Inflammatory macrophage (primary cell): ENCODE data around the gene TPT1.
"Not testable (repeated sequence)": the region's sequence is repeated elsewhere in the genome, so short reads cannot be mapped to it uniquely, and the experiment has no call there.

Experiments
- DNase-seq, 2 donors: peaks; one replicate each; pipeline ENCODE4 v3.0.0-alpha.2; 2020 to 2022

Gene TPT1

DNA sequence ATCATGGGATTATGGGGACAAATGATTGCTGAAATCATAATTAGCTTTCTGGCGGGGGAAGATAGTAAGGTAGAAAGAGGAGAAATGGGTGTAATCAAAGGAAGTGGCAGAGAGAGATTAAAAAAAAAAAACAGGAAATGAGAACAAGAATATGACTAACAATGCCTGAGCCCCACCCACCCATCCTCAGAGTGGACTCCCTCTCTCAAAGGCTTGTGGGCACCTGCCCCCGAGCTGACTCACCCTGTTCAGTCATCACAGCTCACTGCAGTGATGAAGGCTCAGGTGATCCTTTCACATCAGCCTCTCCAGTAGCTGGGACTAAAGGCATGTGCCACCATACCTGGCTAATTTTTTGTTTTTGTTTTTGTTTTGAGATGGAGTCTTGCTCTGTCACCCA lies 26.4 kb upstream of the TPT1 start:
- peak; percentile 74 to 89 for DNase-seq

DNA sequence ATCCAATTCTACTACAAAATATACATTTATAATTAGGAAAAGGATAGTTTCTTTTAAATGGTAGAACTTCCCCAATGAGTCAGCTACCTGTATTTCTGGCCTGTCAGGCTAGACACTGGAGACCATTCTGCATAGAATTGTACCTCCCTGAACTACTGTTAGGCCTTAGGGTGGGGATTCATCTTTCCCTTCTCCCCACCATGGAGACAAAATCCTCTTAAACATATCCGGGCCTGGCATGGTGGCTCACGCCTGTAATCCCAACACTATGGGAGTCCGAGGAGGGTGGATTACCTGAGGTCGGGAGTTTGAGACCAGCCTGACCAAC lies 24.5 kb upstream of the TPT1 start:
- no peak for DNase-seq

DNA sequence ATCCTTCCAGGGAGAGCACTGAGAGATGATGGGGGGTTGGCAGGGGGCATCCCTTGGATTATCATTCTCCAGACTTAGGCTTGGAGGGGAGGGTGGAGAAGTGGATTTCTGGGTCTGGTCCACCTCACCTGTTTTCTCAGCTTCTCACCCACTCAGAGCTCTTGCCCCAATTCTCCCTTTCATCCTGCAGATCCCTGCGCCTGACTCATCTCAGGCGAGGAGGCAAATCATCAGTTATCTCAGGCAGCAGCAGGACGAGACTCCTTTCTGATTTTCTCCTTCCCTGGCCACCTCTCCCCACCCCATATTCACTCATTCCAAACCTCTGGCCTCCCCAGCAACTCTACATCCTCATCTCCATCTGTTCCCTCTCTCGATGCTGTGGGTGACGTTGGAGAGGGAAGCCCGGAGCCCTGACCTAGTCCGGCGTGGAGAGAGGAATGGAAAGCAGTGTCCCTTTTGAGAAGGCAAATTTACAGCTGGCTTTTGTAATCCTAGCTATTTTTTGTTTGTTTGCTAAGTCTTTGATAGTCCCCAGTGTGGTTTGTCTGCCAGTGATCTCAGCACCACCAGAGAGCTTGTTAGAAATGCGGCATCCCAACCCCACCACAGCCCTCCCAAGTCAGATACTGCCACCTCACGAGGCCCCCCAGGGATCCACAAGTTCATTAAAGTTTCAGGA lies 24.0 kb upstream of the TPT1 start:
- no peak for DNase-seq

DNA sequence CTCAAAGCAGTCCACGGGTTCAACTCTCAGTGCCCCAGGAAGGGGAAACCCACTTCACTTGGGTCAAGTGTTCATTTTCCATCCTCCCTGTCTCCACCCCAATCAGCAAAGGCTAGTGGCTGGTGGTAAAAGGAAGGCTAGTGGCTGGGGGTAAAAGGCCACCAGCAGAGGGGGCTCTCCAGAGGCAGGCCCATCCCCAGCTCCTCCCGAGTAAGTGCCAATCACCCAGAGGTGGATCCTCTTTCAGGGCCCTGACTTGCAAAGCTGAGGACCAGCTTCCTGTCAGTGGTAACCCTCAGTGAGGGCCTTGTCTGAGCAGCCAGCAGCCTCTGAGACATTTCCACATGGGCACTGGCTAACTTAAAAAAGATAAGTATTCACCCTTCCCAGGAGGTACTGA lies 22.0 kb upstream of the TPT1 start:
- peak in 1 of 2 donors; percentile 32 for DNase-seq

DNA sequence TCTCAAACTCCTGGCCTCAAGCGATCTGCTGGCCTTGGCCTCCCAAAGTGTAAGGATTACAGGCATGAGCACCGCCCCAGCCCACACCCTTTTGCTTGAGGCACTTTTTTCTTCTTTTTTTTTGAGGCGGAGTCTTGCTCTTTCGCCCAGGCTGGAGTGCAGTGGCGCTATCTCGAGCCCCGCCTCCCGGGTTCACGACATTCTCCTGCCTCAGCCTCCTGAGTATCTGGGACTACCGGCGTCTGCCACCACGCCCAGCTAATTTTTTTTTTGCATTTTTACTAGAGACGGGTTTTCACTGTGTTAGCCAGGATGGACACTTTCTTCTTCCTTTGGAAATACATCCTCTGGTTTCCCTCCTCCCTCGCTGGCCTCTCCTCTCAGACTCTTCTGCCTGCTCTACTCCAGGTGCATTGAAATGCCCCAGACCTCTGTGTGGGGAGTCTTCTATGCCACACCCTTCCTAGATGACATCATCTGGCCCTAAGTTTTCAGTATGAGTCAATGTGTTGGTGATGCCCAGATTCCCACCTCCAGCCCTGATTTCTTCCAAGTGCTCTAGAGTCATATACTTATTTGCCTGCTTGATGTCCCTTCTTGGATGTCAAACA lies 20.7 kb upstream of the TPT1 start:
- no peak for DNase-seq

DNA sequence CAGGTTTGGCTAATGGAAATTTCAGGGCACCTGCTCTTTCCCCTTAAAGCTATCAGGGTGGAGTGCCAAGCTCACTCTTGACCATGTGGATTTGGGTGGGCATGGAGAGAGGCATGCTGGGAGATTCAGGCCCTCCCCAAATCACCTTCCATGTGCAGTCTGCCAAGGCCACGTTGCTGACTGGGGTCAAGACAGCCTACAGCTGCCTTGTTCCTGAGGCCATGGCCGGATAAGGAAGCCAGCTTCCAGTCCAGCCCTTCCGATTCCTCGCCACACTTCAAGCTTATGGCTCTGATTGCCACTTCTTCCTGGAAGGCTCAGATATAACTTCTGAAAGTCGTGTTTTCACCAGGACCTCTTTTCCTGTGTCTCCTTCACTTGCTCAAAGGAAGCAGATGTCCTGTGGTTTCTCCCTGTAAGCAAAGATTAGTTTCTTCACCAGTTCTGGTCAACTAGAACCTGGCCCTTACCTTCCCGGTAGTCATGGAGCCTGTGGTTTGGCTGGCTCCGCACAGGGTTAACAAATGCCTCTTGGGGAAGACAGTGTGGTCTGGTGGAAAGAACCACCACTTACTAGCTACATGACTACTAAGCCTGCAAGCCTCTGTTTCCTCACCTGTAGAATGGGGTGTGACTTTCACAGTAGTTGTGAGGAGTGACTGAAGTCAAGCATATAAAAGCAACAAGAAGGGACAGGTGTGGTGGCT lies 16.1 kb upstream of the TPT1 start:
- no peak for DNase-seq

DNA sequence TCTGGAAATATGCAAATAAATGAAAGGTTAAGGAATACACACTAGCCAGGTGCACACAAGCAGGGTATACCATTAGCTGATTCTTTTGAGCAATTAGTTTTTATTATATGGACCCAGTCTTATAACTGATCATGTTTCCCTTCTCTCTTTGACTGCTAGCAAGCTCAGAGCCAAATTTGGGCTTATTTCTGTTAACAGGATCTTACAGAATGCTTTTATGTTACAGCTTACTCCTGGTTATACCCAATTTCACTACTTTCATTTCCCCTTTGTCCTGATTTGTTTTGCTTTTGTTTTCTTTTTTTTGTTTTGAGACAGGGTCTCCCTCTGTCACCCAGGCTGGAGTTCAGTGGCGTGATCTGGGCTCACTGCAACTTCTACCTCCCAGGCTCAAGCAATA lies 12.9 kb upstream of the TPT1 start:
- DNase-seq = no peak

DNA sequence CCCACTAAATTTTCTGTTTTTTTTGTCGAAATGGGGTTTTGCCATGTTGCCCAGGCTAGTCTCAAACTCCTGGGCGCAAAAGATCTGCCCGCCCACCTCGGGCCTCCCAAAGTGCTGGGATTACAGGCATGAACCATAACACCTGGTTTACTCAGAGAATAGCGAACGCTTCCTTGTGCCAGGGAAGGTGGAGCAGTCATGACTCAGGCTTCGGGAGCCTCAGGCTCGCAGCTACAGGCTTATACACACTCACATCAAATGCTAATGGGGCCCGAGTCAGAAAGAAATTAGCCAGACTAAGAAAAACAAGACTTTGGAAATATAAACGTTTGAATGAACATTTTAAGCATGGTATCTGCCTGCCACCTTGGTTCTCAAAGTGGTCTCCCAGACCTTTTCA lies 11.0 kb upstream of the TPT1 start:
- no peak for DNase-seq

DNA sequence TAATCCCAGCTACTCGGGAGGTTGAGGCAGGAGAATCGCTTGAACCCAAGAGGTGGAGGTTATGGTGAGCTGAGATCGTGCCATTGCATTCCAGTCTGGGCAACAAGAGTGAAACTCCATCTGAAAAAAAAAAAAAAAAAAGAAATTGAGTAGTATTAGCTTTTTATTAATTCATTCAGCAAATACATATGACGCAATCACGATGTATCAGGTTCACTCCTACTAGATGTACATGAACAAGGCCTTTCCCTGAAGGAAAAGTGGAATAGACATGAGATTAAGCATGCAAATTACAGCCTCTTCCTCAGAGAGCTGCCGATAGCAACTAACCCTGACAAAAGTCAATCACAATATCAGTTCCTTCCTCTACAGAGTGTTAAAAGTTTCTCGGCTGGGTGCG lies 9.2 kb upstream of the TPT1 start:
- no peak for DNase-seq

DNA sequence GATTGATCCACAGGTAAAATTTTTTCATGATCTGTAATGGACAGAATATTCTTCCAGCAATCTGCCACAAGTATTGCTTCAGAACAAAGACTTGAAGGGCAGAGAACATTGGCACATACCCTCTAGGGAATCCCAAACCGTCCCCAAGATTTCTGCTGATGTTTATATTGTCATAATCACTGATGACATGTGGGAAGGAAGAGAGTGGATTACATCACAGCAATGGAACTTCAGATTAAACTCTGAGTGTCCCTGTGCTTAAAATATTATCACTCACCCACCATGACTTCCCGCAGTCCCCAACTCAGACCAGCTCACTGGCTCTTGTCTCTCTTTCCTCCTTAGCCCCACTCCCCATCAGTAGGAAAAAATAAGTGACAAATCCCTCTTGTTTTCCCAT lies 8.5 kb upstream of the TPT1 start:
- DNase-seq = peak; percentile 42 to 55

DNA sequence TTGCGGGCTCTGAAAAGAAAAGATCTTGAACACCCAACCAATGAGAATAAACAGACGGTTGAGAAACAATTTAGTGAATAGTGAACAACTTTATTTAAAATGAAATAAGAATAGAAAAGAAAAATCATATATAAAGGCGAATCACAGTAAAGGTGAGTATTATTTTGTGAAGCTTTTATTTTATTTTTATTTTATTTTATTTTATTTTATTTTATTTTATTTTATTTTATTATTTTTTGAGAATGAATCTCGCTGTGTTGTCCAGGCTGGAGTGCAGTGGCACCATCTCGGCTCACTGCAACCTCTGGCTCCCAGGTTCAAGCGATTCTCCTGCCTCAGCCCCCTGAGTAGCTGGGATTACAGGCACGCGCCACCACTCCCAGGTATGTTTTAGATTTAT lies 3.1 kb upstream of the TPT1 start:
- DNase-seq = not testable (repeated sequence)

DNA sequence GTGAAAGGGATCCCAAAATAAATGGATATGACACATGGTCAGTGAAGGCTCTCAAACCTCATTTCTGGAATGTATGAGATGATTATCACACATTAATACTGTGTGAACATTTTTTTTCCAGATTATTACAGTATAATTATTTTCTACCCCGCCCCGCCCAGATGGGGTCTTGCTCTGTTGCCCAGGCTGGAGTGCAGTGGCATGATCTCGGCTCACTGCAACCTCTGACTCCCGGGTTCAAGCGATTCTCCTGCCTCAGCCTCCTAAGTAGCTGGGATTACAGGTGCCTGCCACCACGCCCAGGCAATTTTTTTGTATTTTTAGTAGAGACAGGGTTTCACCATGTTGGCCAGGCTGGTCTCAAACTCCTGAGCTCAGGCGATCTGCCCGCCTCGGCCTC lies 2.1 kb upstream of the TPT1 start:
- not testable (repeated sequence) for DNase-seq

DNA sequence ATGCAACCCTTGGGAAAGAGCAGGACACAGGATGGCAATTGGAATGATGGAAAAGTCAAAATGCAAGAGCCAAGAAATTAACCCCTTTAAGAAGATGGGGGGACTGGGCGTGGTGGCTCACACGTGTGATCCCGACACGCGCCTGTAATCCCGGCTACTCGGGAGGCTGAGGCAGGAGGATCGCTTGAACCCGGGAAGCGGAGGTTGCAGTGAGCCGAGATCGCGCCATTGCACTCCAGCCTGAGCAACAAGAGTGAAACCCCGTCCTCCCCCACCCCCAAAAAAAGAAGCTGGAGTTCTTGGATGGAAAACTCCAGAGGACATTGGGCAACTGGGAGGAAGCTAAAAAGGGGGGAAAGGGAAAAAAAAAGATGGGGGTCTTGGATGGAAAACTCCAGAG lies 1.7 kb upstream of the TPT1 start:
- DNase-seq = not testable (repeated sequence)

DNA sequence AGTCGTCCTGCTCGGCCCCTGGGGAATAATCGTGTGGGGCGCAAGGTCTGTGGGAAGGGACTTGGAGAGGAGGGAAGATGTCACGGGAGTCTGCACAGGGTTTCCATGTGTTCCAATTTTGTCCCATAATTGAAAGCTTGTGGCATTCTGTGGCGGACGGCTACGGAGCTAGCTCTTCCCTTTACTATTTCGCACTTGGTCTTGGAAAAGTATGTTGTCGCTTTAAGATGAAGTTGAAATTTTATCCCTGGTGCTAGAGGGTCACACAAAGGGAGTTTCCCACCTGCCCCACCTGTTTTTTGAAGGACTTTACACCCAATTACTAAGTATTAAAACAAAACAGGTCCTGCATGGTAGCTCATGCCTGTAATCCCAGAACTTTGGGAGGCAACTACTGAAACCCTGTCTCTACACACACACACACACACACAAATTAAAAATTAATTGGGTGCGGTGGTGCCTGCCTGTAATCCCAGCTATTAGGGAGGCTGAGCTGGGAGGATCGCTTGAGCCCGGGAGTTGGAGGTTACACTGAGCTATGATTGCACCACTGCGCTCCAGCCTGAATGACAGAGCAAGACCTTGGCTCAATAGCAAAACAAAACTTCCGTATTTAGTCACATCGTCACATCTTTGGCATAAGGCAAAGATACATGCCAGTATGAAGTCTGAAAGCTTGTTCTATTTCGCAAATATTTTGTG lies 967 bp upstream of the TPT1 start:
- peak; percentile 76 to 82 for DNase-seq

DNA sequence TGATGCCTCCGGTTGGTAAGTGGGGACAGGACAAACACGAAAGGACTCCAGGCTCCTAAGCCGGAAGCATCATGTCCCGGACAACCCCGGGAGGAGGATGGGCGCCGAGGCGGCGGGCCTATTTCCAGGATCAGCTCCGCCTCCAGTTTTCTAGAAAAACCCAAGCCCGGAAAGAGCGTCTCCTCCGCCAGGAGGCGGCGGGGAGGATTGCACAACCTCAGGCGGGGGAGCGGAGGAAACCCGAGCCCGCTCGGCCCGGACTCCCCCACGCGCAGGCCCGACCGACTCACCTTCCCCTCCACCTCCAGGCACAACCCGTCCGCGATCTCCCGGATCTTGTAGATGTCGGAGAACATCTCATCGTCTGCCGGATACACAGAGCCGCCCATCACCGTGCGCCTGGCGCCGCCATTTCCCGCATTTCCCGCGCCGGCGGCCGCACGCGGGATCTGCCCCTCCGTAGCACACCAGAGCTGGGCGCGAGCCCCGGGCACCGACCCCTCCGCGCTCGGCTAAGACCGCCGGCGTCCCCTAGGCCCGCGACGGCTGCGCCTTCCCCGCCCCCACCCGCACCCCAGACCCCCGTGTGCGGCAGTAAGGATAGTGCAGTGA lies 455 bp downstream of the TPT1 start:
- DNase-seq = peak; percentile 96

DNA sequence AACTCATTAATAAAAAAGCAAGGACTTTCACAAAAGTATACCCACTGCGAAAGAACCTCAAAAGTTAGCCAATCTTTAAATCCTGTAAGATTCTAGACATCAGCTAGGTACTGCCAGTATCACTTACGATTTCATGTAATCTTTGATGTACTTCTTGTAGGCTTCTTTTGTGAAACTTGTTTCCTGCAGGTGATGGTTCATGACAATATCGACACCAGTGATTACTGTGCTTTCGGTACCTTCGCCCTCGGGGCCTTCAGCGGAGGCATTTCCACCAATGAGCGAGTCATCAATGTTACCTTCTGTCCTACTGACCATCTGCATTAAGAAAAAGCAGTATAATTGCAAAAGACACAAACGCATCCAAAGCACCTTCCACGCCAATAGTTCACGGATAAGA lies 1.1 kb downstream of the TPT1 start:
- no peak for DNase-seq

DNA sequence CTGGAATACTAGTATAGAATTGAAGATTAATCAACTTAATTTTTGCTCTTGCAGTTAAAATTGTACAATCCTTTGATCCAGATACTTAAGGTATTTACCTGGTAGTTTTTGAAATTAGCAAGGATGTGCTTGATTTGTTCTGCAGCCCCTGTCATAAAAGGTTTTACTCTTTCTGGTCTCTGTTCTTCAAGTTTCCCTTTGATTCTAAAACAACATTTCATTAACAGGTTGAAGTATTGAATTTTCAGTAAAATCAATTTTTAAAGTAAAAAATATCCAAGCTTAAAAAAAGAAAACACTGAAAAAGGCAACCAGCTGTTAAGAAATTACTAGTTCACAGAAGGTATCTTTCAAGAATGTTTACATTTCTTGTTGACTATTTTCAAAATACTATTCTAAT lies 1.6 kb downstream of the TPT1 start:
- DNase-seq = no peak

DNA sequence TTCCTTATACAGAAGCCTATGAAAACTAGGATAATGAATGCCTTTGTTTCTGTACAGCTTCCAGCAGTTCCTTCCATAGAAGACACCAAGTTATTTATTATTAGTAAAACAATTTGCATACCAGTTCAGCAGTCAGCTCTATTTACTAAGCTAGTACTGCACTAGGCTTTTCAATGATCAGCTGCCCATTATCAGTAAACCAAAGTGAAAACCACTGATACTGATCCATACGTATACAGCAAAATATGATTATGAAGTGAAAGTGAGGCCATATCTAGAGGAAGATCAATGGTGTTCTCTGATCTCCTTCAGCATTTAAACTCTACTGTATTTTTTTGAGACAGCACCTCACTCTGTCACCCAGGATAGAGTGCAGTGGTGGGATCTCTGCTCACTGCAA lies 3.2 kb downstream of the TPT1 start:
- DNase-seq = no peak

DNA sequence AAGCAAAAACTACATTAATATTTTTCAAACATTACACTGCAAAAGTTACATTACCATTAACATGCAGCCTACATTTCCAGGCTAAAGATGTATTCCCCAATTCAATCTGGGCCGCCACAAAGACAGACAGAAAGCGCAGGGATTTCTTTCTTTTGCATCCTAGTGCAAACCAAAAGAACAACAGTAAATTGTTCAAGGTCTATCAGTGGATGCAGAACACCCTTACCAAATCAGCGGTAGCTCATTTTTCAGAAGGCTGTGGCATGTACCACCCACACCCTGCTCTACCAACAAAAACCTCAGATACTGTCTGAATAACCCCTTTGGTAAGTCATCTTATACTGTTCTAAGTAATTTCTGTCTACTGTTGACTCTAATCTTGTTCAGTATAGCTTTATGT lies 3.6 kb downstream of the TPT1 start:
- DNase-seq = no peak

DNA sequence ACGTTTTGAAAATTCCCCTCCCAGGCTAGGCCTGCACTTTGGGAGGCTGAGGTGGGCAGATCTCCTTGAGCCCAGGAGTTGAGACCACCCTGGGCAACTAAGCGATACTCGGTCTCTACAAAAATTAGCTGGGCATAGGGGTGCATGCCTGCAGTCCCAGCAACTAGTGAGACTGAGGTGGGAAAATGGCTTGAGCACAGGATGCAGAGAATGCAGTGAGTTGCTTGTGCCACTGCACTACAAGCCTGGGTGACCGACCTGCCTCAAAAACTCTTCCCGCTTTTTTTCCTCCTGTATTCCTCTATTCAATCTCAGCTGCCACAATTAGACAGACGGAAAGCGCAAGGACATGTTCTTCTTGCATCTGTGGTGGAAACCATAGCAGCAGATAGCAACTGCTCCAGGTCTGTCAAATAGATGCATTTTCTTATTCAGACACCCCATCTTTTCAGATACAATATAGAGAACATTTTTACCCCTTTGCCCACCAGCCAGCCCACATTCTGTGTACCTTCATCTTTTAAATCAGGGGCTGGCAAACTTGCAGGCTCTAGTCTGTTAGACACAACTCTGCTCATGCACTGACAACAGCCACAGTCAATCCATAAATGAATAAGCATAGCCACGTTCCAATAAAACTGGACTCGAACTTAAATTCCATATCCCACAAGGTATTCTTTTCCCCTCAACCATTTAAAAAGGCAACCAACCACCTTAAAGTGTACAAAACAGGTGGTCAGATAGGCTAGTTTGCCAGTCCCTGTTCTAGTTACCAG lies 4.8 kb downstream of the TPT1 start:
- no peak for DNase-seq

DNA sequence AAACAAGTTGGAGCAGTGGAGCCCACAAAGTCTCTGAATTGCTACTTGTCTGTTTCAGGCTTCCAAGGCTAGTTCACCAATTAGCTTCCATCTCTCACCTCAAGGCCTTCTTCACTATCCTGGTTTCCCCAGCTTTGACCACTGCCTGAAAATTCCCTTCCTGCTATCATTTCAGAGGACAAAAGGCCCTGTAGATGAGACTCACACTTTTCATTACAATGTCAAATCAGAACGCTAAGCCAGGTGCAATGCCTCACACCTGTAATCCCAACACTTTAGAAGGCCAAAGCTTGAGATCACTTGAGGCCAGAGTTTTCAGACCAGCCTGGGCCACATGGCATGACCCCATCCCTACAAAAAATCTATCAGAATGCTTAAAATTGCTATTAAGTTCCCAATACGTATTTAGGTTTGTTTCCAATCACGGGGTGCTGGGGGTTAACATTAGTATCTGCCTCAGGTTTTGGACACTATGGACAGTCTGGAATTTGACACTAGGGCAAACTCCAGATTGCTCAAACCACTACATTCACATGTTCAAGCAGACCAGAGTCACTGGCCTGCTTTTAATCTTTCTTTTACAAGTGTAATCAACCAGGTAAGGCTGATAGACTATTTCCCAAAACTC lies 5.5 kb downstream of the TPT1 start:
- no peak for DNase-seq
